Measurements from ENCODE around the gene JAG2.

The JAG2 gene

GRCh38 chr14:105187116-105187515 lies 18.5 kb upstream of the JAG2 start:
- Histone ChIP-seq H3K9me3 (ENCODE audit: insufficient read depth, low read length, severe bottlenecking) (peaks cover 5% of the 10 kb centered on the region), H3K4me3 (ENCODE audit: low read depth in 1 of 2, low read length in 2 of 2) (no peak overlapping the region), H3K27me3 (ENCODE audit: insufficient read depth, low read length, poor library complexity) (no peaks in the 10 kb centered on the region), H2AFZ (ENCODE audit: low read depth, low read length) (no peak overlapping the region), H3K27ac (ENCODE audit: low read length) (no peak overlapping the region), H3K4me2 (ENCODE audit: insufficient read depth, low read length) (no peak overlapping the region), H3K79me2 (ENCODE audit: insufficient read depth, low read length) (no peaks in the 10 kb centered on the region), H4K20me1 (ENCODE audit: insufficient read depth, low read length) (no peaks in the 10 kb centered on the region), H3K9ac (ENCODE audit: low read depth, low read length) (no peak overlapping the region), H3K36me3 (ENCODE audit: insufficient read depth, low read length) (no peaks in the 10 kb centered on the region), H3K4me1 (ENCODE audit: insufficient read depth, low read length) (no peaks in the 10 kb centered on the region)
- no peak for ATAC-seq (ENCODE audit: insufficient read depth, low read depth)
- no peak for DNase-seq
- TF ChIP-seq EZH2 (IDR thresholded peaks at IDR 0.05; ENCODE audit: borderline replicate concordance, low read depth, low read length, severe bottlenecking) (no peak), CTCF (IDR thresholded peaks at IDR 0.05; ENCODE audit: borderline replicate concordance, extremely low read depth, low read length, poor library complexity, severe bottlenecking) (no peak)

- DNase-seq = no peak
- H3K9ac ChIP-seq (ENCODE audit: low read depth, low read length) = no peak overlapping the region
- no peak overlapping the region for H3K4me3 ChIP-seq (ENCODE audit: low read depth in 1 of 2, low read length in 2 of 2)
- peaks cover 5% of the 10 kb centered on the region for H3K9me3 ChIP-seq (ENCODE audit: insufficient read depth, low read length, severe bottlenecking)
- no peaks in the 10 kb centered on the region for H3K27me3 ChIP-seq (ENCODE audit: insufficient read depth, low read length, poor library complexity)
- no peak overlapping the region for H2AFZ ChIP-seq (ENCODE audit: low read depth, low read length)
- H4K20me1 ChIP-seq (ENCODE audit: insufficient read depth, low read length) = 0 out of 2 replicates have a peak, but pooled peaks cover 3% of the 10 kb centered on the region
- no peak for ATAC-seq (ENCODE audit: insufficient read depth, low read depth)
- no peaks in the 10 kb centered on the region for H3K79me2 ChIP-seq (ENCODE audit: insufficient read depth, low read length)
- H3K27ac ChIP-seq (ENCODE audit: low read length) = no peak overlapping the region
- no peaks in the 10 kb centered on the region for H3K4me1 ChIP-seq (ENCODE audit: insufficient read depth, low read length)
- TF ChIP-seq EZH2 (IDR thresholded peaks at IDR 0.05; ENCODE audit: borderline replicate concordance, low read depth, low read length, severe bottlenecking) = no peak
- TF ChIP-seq CTCF (IDR thresholded peaks at IDR 0.05; ENCODE audit: borderline replicate concordance, extremely low read depth, low read length, poor library complexity, severe bottlenecking) = no peak
- H3K4me2 ChIP-seq (ENCODE audit: insufficient read depth, low read length) = no peak overlapping the region
- H3K36me3 ChIP-seq (ENCODE audit: insufficient read depth, low read length) = no peaks in the 10 kb centered on the region
Observed at GRCh38 chr14:105185973-105186372, 17.4 kb upstream of the JAG2 start.

GRCh38 chr14:105185001-105185400 lies 16.4 kb upstream of the JAG2 start:
- TF ChIP-seq CTCF (IDR thresholded peaks at IDR 0.05; ENCODE audit: borderline replicate concordance, extremely low read depth, low read length, poor library complexity, severe bottlenecking) (no peak), EZH2 (IDR thresholded peaks at IDR 0.05; ENCODE audit: borderline replicate concordance, low read depth, low read length, severe bottlenecking) (no peak)
- H2AFZ ChIP-seq (ENCODE audit: low read depth, low read length) = no peak overlapping the region
- no peak overlapping the region for H3K4me2 ChIP-seq (ENCODE audit: insufficient read depth, low read length)
- peaks cover 4% of the 10 kb centered on the region for H3K27me3 ChIP-seq (ENCODE audit: insufficient read depth, low read length, poor library complexity)
- DNase-seq (no peak), ATAC-seq (ENCODE audit: insufficient read depth, low read depth) (no peak)
- H4K20me1 ChIP-seq (ENCODE audit: insufficient read depth, low read length) = peaks cover 3% of the 10 kb centered on the region; the same call in 1 of the 2 replicates
- H3K4me3 ChIP-seq (ENCODE audit: low read depth in 1 of 2, low read length in 2 of 2) = no peak overlapping the region
- H3K79me2 ChIP-seq (ENCODE audit: insufficient read depth, low read length) = no peaks in the 10 kb centered on the region
- no peak overlapping the region for H3K27ac ChIP-seq (ENCODE audit: low read length)
- peaks cover 5% of the 10 kb centered on the region for H3K9me3 ChIP-seq (ENCODE audit: insufficient read depth, low read length, severe bottlenecking)
- H3K36me3 ChIP-seq (ENCODE audit: insufficient read depth, low read length) = no peaks in the 10 kb centered on the region
- H3K4me1 ChIP-seq (ENCODE audit: insufficient read depth, low read length) = 0 out of 2 replicates have a peak, but pooled peaks cover 4% of the 10 kb centered on the region
- H3K9ac ChIP-seq (ENCODE audit: low read depth, low read length) = no peak overlapping the region

- Histone ChIP-seq H2AFZ (ENCODE audit: low read depth, low read length) (no peak overlapping the region), H3K27me3 (ENCODE audit: insufficient read depth, low read length, poor library complexity) (peaks cover 4% of the 10 kb centered on the region), H3K4me1 (ENCODE audit: insufficient read depth, low read length) (0 out of 2 replicates have a peak, but pooled peaks cover 4% of the 10 kb centered on the region), H3K9me3 (ENCODE audit: insufficient read depth, low read length, severe bottlenecking) (peaks cover 5% of the 10 kb centered on the region), H3K27ac (ENCODE audit: low read length) (no peak overlapping the region), H3K9ac (ENCODE audit: low read depth, low read length) (no peak overlapping the region), H3K4me3 (ENCODE audit: low read depth in 1 of 2, low read length in 2 of 2) (no peak overlapping the region), H4K20me1 (ENCODE audit: insufficient read depth, low read length) (peaks cover 3% of the 10 kb centered on the region; the same call in 1 of the 2 replicates), H3K79me2 (ENCODE audit: insufficient read depth, low read length) (no peaks in the 10 kb centered on the region), H3K36me3 (ENCODE audit: insufficient read depth, low read length) (no peaks in the 10 kb centered on the region), H3K4me2 (ENCODE audit: insufficient read depth, low read length) (no peak overlapping the region)
- no peak for TF ChIP-seq CTCF (IDR thresholded peaks at IDR 0.05; ENCODE audit: borderline replicate concordance, extremely low read depth, low read length, poor library complexity, severe bottlenecking)
- no peak for TF ChIP-seq EZH2 (IDR thresholded peaks at IDR 0.05; ENCODE audit: borderline replicate concordance, low read depth, low read length, severe bottlenecking)
- ATAC-seq (ENCODE audit: insufficient read depth, low read depth) = no peak
- DNase-seq = no peak
Observed at GRCh38 chr14:105184461-105184860, 15.9 kb upstream of the JAG2 start.

All from DND-41 (cell line).